ENCODE data around the gene SSRP1. TPM values are rescaled to one million over a fixed set of nuclear protein-coding genes. Genes with fewer than 3 reads are reported as not detected.
A peak's percentile ranks its signal among the peaks of the same experiment; 100 is the strongest.

Gene SSRP1
- total and polyA plus RNA-seq, 9 of the 15 experiments (the other 6 are each of a cell fraction or from before 2014, with no cell fraction given): 91.1 to 416 (median 245) TPM

GRCh38 chr11:57325735-57326048 lies 10.0 kb downstream of the SSRP1 start (continued):
- no peak for TF ChIP-seq PKNOX1 (IDR thresholded peaks at IDR 0.05)
- no peak for TF ChIP-seq THAP12 (CRISPR knock-in tag; IDR thresholded peaks at IDR 0.05)
- TF ChIP-seq DMBX1 (CRISPR knock-in tag; IDR thresholded peaks at IDR 0.05; ENCODE audit: borderline replicate concordance): 0 out of 2 replicates have a peak, but pooled peaks have one; percentile 31
- TF ChIP-seq NBN (IDR thresholded peaks at IDR 0.05; ENCODE audit: low read depth): no peak
- 0 out of 2 replicates have a peak, but pooled peaks have one; percentile 11 for TF ChIP-seq TARDBP (IDR thresholded peaks at IDR 0.05)
- TF ChIP-seq SREBF2 (CRISPR knock-in tag; IDR thresholded peaks at IDR 0.05): no peak
- TF ChIP-seq ZC3H4 (CRISPR knock-in tag; IDR thresholded peaks at IDR 0.05; ENCODE audit: borderline replicate concordance): 0 out of 2 replicates have a peak, but pooled peaks have one; percentile 66
- TF ChIP-seq NFIC (IDR thresholded peaks at IDR 0.05): no peak
- no peak for TF ChIP-seq ZBTB33 (CRISPR knock-in tag; IDR thresholded peaks at IDR 0.05)
- no peak for TF ChIP-seq NKRF (IDR thresholded peaks at IDR 0.05; ENCODE audit: borderline replicate concordance)
- TF ChIP-seq ZNF551 (CRISPR knock-in tag; IDR thresholded peaks at IDR 0.05): no peak
- no peak for TF ChIP-seq ZNF277 (CRISPR knock-in tag; IDR thresholded peaks at IDR 0.05; ENCODE audit: borderline replicate concordance)
- no peak for TF ChIP-seq YY1 (IDR thresholded peaks at IDR 0.05; ENCODE audit: borderline replicate concordance in 1 of 3, control insufficient read depth in 1 of 3, extremely low read depth in 1 of 3, insufficient read depth in 3 of 3, insufficient read length in 1 of 3, insufficient replicate concordance in 2 of 3, low read depth in 1 of 3, low read length in 2 of 3)
- TF ChIP-seq HMG20B (CRISPR knock-in tag; IDR thresholded peaks at IDR 0.05): no peak
- TF ChIP-seq ZNF212 (CRISPR knock-in tag; IDR thresholded peaks at IDR 0.05): no peak
- peak; percentile 65; the same call in 1 of the 2 replicates for TF ChIP-seq ZNF395 (CRISPR knock-in tag; IDR thresholded peaks at IDR 0.05)
- TF ChIP-seq ZNF311 (CRISPR knock-in tag; IDR thresholded peaks at IDR 0.05): 0 out of 2 replicates have a peak, but pooled peaks have one; percentile 44

Measured in K562 (cell line).